Stimulated activated CD4-positive, alpha-beta T cell treated with anti-CD3 and anti-CD28 coated beads, Interleukin-12 subunit alpha, Interleukin-12 subunit beta, amount 100 ng/mL, for 24 hours (primary cell): ENCODE measurements around the gene PPARD.
"Not testable (repeated sequence)": the region's sequence is repeated elsewhere in the genome, so short reads cannot be mapped to it uniquely, and the experiment has no call there.

Experiments used
- DNase-seq, 2 experiments: peaks; one replicate each; pipeline ENCODE4 v3.0.0-alpha.2; 2020; ENCODE audit warnings: low read depth in 2 of 2

The PPARD gene

GRCh38 chr6:35378261-35378660, 35.9 kb downstream of the PPARD start:
- DNase-seq: no peak

GRCh38 chr6:35381132-35381531, 38.8 kb downstream of the PPARD start:
- no peak for DNase-seq

GRCh38 chr6:35382015-35382414, 39.7 kb downstream of the PPARD start:
- DNase-seq: no peak

- no peak for DNase-seq
Measured at GRCh38 chr6:35385457-35386202, 43.3 kb downstream of the PPARD start.

GRCh38 chr6:35386989-35387388, 44.6 kb downstream of the PPARD start:
- DNase-seq: no peak

- DNase-seq: no peak
Measured at GRCh38 chr6:35388030-35388429, 45.7 kb downstream of the PPARD start.

- DNase-seq: no peak
Measured at GRCh38 chr6:35388772-35389352, 46.5 kb downstream of the PPARD start.

- not testable (repeated sequence) for DNase-seq
Measured at GRCh38 chr6:35389386-35389785, 47.0 kb downstream of the PPARD start.

- DNase-seq: no peak
Measured at GRCh38 chr6:35391240-35391968, 49.0 kb downstream of the PPARD start.

- DNase-seq: no peak
Measured at GRCh38 chr6:35392111-35392702, 49.8 kb downstream of the PPARD start.

- no peak for DNase-seq
Measured at GRCh38 chr6:35392773-35393672, 50.7 kb downstream of the PPARD start.

GRCh38 chr6:35396991-35397390, 54.6 kb downstream of the PPARD start:
- DNase-seq: no peak

- DNase-seq: no peak
Measured at GRCh38 chr6:35397806-35398418, 55.6 kb downstream of the PPARD start.

- no peak for DNase-seq
Measured at GRCh38 chr6:35398526-35398925, 56.2 kb downstream of the PPARD start.

- DNase-seq: no peak
Measured at GRCh38 chr6:35400111-35400510, 57.8 kb downstream of the PPARD start.

- no peak for DNase-seq
Measured at GRCh38 chr6:35400901-35401311, 58.5 kb downstream of the PPARD start.

GRCh38 chr6:35401514-35401913, 59.2 kb downstream of the PPARD start:
- DNase-seq: no peak

GRCh38 chr6:35402136-35402855, 59.9 kb downstream of the PPARD start:
- DNase-seq: no peak

- DNase-seq: no peak
Measured at GRCh38 chr6:35402856-35403191, 60.5 kb downstream of the PPARD start.
